ENCODE measurements around the gene LYST.

GRCh38 chr1:235852887-235853286 is 13.8 kb downstream of the LYST start:
- TF ChIP-seq, protein P1, sequence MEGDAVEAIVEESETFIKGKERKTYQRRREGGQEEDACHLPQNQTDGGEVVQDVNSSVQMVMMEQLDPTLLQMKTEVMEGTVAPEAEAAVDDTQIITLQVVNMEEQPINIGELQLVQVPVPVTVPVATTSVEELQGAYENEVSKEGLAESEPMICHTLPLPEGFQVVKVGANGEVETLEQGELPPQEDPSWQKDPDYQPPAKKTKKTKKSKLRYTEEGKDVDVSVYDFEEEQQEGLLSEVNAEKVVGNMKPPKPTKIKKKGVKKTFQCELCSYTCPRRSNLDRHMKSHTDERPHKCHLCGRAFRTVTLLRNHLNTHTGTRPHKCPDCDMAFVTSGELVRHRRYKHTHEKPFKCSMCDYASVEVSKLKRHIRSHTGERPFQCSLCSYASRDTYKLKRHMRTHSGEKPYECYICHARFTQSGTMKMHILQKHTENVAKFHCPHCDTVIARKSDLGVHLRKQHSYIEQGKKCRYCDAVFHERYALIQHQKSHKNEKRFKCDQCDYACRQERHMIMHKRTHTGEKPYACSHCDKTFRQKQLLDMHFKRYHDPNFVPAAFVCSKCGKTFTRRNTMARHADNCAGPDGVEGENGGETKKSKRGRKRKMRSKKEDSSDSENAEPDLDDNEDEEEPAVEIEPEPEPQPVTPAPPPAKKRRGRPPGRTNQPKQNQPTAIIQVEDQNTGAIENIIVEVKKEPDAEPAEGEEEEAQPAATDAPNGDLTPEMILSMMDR (IDR thresholded peaks at IDR 0.05 in 8 of 11, conservative IDR thresholded peaks at IDR 0.05 in 3 of 11), result no peak
- TF ChIP-seq POLR2A (IDR thresholded peaks at IDR 0.05), result no peak

Data from spleen (tissue), 7 donors.